Stimulated activated CD4-positive, alpha-beta T cell treated with anti-CD3 and anti-CD28 coated beads, Interleukin-1b, Interleukin-23, amount 100 ng/mL, for 24 hours (primary cell): ENCODE measurements around the gene EOMES.
A peak's percentile ranks its signal among the peaks of the same experiment; 100 is the strongest.

Experiments
- DNase-seq, 4 experiments: peaks; one replicate each; pipeline ENCODE4 v3.0.0-alpha.2; 2020; ENCODE audit warnings: low read depth in 4 of 4, low spot score in 1 of 4

The EOMES gene

GRCh38 chr3:27720899-27721716, 1.0 kb downstream of the EOMES start:
- no peak for DNase-seq

- no peak for DNase-seq
Measured at GRCh38 chr3:27719314-27720003, 2.7 kb downstream of the EOMES start.

GRCh38 chr3:27718459-27718858, 3.7 kb downstream of the EOMES start:
- no peak for DNase-seq

GRCh38 chr3:27717200-27717852, 4.8 kb downstream of the EOMES start:
- DNase-seq: no peak

DNA sequence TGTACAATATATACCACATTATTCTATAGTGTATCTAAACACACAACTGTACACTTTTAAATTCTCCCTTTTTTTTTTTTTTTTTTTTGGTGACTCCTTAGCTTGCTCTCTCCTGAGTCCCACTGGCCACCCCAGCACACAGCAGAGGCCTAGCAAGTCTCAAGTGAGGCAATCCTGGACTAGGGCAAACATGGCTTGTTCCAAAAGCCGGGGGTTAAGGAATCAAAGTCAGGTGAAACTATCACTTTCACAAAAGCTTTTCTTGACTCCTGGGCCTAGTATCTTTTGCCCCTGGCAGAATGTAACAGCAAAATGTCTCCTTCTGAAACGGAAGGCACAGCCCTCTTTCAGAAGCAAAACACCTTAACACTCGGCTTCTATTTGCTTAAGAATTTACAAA, 5.8 kb downstream of the EOMES start:
- no peak for DNase-seq

DNA sequence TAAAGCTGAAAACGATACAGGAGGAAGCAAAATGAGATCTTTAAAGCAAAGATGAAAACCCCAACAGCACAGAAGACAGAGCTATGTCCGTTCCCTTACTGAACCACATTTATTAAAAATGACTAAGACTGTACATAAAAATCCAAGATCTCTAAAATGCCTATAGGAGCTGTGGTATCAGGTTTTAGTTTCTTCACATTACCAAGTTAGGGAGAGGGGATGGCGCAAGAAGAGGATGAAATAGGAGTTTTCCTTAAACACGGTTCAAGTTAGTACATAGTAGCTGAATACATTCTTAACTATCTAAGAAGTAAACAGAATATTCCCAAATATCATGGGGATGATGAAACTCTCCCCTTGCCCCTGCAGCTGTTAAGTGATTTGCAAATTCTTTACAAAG, 6.3 kb downstream of the EOMES start:
- DNase-seq: no peak

DNA sequence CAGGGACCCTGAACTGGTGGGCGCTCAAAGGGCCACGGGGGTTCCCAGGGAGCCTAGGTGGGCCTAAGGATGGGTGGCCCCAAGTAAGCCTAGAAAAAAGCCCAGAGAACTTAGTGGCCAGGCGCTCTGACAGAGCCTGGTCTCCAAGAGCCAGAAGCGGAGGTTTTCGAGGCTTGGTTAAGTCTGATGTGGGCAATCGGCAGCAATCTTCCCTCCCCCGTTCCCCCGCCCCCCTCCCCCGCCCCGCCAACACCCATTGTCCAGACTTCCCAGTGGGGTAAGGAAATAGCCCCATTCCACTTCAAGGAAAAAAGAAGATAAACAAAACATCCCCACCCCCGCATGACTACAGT, 6.7 kb downstream of the EOMES start:
- no peak for DNase-seq

DNA sequence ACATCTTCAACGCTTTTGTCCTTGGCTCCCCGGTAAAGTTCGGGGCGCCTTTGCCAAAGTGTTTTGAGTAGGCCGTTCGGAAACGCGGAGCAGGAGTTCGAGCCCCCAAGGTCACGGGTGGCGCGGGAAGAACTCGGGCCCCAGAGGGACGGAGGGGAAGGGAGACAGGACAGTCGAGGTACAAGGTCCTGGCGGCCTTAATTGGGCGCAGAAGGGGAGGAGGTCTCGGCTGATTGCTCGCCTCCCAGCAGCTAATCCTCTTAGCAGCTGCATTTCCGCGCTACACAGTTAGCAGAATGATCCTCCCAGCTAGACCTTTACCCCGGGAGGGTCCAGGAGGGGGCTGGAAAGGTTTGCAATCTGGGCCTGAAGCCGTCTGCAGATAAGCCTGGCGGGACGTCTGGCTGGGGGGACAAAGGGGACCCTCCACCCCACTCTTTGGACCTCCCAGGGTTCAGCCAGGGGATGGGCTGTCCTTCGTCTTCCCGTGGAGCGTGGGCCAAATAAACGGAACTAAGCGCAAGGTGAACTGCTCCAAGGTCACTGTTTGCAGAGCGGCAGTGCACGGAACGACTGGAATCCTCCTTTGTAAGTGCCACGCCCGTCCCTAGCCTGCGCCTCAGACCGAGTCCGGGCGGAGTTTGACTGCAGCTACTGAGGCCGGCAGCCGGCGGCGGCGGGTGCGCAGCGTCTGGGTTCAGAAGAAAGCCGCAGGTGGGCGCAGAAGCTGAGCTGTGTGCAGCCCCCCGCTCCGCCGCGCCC, 7.2 kb downstream of the EOMES start:
- no peak for DNase-seq

DNA sequence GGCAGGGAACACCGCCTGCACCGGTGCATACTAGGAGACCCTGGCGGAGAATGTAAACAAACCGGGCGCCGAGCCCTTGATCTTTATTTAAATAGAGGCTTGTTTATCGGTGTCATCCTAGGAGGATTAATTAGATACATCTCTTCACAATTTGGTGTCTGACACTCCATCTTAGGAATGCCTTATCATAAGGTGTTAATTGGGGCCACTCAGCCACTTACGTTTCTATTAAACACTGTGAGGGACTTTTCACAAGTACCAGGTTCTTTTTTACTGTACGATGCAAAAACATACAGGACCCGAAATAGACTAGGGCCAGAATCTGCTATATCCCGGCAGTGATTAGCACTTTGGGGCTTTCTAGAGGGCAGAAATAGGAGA, 8.0 kb downstream of the EOMES start:
- DNase-seq: no peak

GRCh38 chr3:27713435-27714145, 8.5 kb downstream of the EOMES start:
- no peak for DNase-seq

GRCh38 chr3:27713078-27713423, 9.1 kb downstream of the EOMES start:
- no peak for DNase-seq

- DNase-seq: peak in 3 of 4 experiments; percentile 49 to 67 (median 58)
Measured at GRCh38 chr3:27712136-27713077, 9.7 kb downstream of the EOMES start.

DNA sequence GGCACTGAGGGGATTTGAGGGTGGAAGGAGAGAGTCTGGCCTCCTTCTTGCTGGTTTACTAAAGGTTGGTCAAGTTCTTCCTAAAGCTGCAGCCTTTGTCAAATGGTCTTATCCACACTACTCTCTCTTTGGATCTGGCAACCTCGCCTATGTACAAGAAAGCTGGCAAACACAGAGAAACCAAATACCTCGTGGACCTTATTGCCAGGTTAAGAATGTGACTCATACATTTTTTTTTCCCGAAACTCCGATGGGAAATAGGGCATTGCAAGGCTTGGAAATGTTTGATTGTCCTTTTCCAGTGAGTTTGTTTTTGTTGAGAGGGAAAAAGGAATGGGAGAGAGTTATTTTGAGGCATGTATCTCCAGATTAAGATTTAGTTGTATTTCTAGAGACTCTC, 13.9 kb downstream of the EOMES start:
- no peak for DNase-seq

- DNase-seq: no peak
Measured at GRCh38 chr3:27699067-27699466, 23.1 kb downstream of the EOMES start.

DNA sequence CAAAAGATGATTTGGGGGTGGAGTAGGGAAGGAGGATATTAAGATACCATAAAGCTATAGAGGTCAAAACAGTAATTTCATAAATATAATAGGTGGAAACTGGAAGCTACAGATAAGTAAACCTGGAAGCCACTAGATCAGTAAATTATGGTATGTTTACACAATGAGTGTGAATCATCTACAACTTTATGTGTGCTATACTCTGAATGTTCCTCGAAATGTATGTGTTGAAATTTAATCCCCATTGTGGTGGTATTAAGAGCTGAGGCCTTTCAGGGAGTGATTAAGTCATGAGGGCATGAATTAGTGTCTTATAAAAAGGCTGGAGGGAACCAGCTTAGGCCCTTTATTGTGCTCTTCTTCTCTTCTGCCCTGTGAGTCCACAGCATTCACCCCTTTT, 25.2 kb downstream of the EOMES start:
- DNase-seq: no peak

DNA sequence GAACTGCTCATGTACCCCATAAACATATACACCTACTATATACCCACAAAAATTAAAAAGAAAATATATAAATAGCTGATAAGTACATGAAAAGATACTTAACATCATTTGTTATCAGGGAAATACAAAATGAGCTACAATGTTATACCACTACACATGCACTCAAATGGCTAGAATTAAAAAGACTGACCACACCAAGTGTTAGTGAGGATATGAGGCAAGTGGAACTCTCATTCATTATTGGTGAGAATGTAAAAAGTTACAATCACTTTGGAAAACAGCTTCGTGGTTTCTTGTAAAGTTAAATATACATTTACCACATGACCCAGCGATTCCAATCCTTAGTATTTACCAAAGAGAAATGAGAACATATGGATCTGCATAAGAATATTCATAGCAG, 26.5 kb downstream of the EOMES start:
- no peak for DNase-seq

DNA sequence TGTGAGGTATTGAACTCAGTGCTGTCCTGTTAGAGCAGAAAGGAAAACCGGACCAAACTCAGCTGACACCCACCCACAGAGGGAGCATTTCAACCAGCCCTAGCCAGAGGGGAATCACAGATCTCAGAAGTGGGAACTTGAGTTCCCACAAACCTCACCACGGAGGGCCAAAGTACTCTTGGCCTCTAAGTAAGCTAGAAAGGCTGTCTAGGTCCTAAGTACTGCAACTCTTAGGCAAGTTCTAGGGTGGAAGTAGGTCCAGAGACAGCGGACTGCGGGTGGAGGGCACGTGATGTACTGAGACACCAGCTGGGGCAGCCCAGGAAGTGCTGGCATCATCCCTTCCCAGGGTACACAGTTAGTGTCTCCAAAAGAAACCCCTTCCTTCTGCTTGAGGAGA, 34.1 kb downstream of the EOMES start:
- no peak for DNase-seq

DNA sequence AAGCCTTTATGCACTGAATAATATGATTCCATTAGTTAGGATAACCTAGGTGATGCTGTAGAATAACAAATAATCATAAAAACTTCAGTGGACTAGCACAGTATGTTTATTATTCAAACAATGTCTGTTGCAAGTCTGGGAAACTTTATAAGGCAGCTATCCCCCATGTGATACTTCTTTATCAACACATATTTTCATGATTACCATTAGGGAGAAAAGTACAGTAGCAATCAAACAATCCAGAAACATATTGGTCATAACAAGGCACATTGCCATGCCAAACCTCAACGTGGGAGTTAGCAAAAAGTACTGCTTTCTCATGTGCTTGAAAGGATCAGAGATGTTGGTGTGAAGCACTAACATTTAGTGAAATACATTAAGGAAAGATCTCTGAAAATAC, 35.5 kb downstream of the EOMES start:
- no peak for DNase-seq

DNA sequence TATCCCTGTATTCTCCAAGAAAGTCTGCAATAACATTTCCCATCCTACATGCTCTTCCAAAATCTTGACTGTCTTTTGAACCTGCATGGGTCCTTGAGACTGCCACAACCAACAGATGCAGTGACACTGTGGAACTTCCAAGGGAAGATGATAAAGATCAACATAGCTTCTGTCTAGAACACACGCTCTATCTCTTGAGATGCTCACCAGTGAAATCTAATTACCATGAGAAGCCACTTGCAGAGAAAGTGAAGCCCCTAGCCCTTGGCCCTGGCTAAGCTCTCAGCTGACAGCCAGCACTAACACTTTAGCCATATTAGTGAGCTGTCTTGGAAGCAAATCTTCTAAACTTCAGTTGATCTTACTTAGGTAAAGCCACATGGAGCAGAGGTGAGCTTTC, 36.6 kb downstream of the EOMES start:
- no peak for DNase-seq

DNA sequence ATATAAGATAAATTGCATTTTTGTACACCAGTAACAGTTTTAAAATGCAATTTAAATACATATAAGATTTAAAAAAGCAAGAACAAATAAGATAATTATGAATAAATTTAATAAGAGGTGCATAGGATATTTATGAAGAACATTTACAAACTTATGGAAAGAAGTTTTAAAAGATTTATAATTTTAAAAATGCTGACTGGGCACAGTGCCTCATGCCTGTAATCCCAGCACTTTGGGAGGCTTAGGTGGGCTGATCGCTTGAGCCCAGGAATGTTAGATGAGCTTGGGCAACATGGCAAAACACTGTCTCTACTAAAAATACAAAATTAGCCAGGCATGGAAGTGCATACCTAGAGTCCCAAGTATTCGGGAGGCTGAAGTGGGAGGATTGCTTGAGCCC, 37.8 kb downstream of the EOMES start:
- no peak for DNase-seq
